ENCODE data around the gene HELZ.
"Not testable (repeated sequence)": the region's sequence is repeated elsewhere in the genome, so short reads cannot be mapped to it uniquely, and the experiment has no call there.

HELZ gene

DNA sequence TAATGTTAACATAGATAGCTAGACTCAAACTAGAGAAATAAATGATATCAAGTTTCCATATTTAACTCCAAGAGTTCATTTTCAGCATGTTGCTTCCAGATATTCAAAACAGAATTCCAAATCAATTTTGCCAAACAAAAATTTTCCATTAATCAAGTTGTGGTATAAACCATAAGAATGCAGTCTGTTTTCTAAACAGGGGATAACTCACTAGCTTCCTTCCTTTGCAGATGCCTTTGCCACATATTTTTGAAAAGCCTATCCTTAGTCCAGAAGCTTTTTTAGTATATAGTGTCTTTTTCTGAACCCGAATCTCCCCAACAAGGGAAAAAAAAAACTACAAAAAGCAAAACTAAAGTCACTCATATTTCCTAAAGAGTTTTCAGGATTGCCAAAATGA lies 61.5 kb downstream of the HELZ start:
- no peak for DNase-seq

- DNase-seq = no peak
These were observed 63.2 kb downstream of the HELZ start for GRCh38 chr17:67181825-67182224.

DNA sequence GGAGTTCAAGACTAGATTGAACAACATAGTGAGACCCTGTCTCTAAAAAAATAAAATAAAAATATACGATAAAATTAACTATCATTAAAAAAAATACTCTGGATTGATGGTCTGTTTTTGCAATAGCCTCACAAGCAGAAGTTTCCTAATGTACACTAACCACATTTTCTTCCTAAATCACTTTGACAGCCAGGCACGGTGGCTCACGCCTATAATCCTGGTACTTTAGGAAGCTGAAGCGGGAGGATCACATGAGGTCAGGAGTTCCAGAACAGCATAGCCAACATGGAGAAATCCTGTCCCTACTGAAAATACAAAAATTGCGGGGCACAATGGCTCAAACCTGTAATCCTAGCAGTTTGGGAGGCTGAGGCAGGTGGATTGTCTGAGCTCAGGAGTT lies 64.7 kb downstream of the HELZ start:
- no peak for DNase-seq

DNA sequence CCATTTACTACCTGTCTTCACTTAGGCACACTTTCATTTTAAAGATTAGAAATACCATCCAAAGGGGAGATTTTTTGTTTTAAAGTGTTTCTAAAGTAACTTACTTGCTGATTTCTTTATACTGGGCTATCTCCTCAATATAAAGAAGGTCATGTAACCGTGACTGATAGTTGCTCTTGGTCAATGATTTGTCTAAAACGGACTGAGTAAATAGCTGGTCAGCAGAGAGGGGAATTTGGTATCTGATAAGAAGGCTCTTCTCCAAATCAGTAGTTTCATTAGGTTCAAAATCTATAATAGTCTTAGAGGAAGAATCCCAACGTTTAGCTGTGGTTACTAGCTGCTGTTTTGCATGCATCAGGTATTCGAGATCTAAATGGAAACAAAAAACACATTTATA lies 66.4 kb downstream of the HELZ start:
- DNase-seq = no peak

- DNase-seq = no peak
These were observed 67.3 kb downstream of the HELZ start for GRCh38 chr17:67177732-67178131.

DNA sequence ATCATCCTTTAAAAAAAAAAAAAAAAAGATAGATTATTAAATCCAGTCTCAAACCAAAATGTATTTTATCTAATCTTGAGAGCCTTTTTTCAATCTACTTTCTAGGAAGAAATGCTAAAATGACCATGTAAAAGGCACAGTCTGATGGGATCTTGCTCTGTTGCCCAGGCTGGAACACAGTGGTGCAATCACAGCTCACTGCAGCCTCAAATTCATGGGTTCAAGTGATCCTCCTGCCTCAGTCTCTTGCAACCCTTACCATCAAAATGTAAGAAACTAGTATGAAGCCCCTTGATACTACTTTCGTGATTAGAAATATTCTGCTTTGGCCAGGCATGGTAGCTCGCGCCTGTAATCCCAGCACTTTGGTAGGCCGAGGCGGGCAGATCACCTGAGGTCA lies 70.8 kb downstream of the HELZ start:
- no peak for DNase-seq

- DNase-seq = no peak
These were observed 73.4 kb downstream of the HELZ start for GRCh38 chr17:67171560-67171959.

DNA sequence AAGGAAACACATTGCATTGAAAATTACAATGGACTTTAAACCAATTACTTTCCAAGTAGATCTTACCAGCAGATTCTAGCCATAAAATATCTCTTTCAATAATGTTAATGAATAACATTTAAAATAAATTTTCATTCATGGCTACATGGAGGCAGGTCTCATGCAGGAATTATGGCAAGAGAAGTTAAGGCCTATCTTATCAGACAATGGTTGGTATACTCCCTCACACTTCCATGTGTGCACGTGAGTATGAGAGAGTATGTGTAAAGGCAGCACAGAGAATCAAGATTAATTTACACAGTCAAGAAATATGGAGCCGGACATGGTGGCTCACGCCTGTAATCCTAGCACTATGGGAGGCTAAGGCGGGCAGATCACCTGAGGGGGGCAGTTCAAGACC lies 76.5 kb downstream of the HELZ start:
- no peak for DNase-seq

- no peak for DNase-seq
These were observed 79.8 kb downstream of the HELZ start for GRCh38 chr17:67165201-67165600.

GRCh38 chr17:67164302-67164701 lies 80.7 kb downstream of the HELZ start:
- no peak for DNase-seq

DNA sequence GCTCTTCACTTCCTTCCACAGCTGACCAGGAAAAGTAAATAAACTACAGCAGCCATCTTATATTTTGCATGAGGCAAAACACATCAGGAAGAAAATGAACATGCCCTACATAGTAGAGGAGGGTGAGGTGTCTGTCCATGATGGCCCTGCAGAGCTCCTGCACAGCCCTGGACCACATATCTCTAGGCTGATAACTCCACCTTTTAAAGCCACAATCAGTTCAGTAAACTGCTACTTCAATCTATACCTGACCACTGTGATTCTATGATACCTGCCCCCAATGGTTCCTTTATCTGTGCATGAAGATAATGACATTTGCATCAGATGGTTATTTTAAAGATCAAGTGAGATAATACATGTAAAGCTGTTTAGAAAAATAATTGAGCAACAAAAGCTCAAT lies 82.2 kb downstream of the HELZ start:
- no peak for DNase-seq

GRCh38 chr17:67161573-67161972 lies 83.4 kb downstream of the HELZ start:
- DNase-seq = no peak

GRCh38 chr17:67160791-67161190 lies 84.2 kb downstream of the HELZ start:
- DNase-seq = no peak

DNA sequence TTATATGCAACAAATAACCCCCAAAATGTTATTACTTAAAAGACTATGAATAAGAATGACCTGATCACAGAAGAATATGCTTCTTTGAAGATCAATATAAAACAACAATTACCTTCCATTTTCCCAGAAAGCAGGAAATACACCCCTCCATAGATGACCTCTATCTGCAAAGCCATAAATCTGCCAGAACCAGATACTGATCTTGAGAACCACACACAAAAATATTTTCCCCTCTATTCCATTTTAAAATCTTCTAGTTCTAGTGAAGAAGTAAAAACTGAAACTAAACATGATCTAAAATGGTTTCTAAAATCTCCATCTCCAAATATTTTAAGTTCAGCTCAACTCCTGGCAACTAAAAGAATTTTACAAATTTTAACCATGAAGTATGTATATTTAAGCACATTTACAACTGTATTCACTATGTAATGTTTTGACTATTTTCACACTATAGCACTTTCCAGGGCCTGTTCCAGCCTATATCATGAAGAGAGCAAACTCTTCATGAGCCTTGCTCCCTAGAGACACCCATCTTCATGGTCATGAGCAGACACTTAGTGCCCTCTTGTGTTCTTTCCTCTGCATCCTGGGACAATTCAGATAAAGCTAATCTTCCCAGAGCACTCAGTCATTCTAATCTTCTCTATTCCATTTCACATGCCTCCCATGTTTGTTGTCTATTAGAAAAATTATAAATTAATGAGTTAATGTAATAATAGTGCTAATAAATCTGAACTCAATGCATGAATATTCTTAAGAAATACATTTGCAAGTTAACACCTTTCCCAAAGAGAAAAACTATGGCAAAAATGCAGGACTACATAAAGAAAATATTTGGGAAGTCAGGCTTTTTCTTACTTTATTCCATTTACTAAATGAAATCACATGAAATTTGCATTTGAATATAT lies 87.0 kb downstream of the HELZ start:
- no peak for DNase-seq

DNA sequence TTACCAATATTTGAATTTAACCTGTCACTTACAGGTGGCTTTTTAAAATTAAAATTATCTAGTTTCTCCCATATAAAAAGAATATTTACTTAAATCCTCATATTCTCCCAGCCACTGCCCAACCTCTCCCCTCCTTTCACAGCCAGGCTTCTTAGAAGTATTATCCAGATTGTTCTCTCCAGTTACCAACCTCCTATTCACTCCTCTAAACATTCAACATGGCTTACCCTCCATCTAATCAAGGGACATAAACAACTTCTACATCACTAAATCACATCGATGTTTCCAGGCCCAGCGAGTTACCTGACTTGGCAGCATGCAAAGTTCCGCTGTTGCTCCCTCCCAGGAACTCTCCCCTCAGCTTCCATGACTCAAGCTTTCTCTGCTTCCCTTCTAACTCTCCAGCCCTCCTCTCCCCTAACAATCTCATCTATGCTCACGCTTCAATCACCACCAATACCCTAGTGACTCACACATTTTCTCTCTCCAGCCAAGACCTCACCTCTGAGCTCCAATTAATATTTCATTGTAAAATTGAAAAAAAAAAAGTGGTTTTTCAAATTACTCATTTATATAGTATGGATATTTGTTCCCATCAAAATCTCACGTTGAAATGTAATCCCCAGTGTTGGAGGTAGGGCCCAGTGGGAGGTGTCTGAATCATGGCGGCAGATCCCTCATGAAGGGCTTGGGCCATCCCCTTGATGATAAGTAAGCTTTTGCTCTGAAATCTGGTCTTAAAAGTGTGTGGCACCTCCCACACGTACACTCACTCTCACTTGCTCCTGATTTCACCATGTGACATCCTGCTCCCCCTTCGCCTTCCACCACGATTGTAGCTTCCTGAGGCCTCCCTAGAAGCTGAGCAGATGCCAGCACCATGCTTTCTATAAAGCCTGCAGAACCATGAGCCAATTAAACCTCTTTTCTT lies 88.5 kb downstream of the HELZ start:
- DNase-seq = no peak

- DNase-seq = no peak
These were observed 92.2 kb downstream of the HELZ start for GRCh38 chr17:67152824-67153223.

- no peak for DNase-seq
These were observed 93.3 kb downstream of the HELZ start for GRCh38 chr17:67151717-67152116.

- DNase-seq = no peak
These were observed 94.2 kb downstream of the HELZ start for GRCh38 chr17:67150826-67151225.

- no peak for DNase-seq
These were observed 96.6 kb downstream of the HELZ start for GRCh38 chr17:67148352-67148751.

- DNase-seq = no peak
These were observed 99.7 kb downstream of the HELZ start for GRCh38 chr17:67145183-67145805.

DNA sequence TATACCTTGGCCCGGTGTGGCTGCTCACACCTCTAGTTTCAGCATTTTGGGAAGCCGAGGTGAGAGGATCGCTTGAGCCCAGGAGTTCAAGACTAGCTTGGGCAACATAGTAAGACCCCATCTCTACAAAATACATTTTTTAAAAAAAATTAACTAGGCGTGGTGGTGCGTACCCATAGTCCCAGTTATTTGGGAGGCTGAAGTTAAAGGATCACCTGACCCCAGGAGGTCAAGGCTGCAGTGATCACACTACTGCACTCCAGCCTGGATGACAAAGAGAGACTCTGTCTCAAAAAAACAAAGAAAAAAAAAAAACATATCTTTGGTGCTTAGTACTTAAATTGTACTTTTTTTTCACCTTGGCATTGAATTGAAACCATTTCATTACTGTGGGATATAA lies 101.7 kb downstream of the HELZ start:
- DNase-seq = no peak

DNA sequence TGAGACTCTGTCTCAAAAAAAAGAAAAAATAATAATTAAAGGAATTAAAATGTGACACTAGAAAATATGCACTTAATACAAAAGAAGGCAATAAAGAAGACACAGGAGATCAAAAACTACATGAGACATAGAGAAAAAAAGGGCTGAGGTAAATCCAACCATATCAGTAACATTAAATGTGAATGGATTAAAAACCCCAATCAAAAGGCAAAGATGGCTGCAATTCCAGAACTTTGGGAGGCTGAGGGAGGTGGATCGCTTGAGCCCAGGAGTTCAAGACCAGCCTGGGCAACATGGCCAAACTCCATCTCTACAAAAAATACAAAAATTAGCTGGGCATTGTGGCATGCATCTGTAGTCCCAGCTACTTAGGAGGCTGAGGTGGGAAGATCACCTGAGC lies 103.0 kb downstream of the HELZ start:
- DNase-seq = not testable (repeated sequence)
